HG02885 (cell line): ENCODE results near the gene DENND2D.

Experiments
- ATAC-seq: cut with Tn5 transposase; IDR thresholded peaks from one replicate; pipeline ENCODE4 v1.9.1; 2021; ENCODE audit warnings: mild to moderate bottlenecking; ENCODE audit not compliant: unreplicated experiment, poor library complexity

Gene DENND2D

DNA sequence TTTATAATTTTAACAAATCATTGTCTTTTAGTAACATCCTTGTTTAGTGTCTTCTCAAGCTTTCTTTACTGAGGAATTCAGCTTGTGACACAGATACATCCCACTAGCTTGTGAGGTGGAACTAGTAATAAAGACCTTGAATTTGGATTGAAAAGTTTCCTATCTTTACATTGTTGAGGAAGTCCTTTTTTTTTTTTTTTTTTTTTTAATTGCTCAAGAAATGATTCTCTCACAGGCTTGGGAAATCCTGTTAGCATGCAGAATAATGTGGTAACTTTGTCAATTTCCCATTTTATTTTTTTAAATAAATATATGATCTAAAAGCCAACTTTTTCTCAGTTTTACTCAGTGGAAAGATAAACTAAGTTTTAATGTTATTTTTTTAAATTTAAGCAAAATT, 15.8 kb downstream of the DENND2D start:
- ATAC-seq, result no peak

DNA sequence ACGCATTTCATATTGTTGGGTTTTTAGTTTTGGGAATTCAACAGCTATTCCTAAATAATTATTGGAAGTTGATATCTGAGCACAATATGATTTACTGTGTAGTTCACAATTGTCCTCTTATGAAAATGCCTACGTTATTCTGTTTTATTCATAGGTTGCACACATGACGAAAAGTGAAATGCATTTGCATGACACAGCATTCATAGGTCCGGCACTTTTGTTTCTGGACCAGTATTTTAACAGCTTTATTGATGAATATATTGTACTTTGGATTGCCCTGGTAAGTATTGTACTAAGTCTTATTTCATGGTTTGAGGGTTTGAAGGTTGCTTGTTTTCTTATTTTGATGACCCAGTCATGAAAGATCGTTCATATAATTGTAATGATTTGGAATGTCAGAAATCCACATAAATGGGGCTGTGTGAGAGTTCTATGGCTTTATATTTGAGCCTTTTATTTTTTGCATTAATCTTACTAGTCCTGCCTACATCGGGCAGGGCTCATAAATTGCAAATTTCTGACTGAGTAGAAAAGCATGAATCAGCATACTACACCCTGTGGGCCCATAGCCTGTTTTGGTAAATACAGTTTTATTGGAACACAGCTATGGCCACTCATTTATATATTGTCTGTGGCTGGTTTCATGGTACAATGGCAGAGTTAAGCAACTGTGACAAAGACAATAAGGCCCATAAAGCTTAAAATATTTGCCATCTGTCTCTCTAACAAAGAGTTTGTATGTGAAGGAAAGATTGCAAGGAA, 17.0 kb downstream of the DENND2D start:
- no peak for ATAC-seq

DNA sequence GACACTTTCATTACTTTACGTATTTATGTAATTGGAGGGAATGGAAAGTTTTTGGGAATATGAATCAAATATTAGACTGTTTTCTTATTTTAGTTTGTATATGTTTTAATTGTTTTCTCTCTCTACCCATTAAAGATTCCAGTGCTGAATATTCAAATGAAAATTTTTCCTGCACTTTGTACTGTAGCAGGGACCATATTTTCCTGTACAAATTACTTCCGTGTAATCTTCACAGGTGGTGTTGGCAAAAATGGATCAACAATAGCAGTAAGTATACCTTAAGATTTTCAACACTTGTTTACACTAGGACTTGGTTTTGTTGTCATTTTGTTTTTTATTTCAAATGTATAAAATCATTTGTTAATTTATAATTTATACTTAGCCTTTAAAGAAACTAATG, 18.4 kb downstream of the DENND2D start:
- ATAC-seq, result no peak

DNA sequence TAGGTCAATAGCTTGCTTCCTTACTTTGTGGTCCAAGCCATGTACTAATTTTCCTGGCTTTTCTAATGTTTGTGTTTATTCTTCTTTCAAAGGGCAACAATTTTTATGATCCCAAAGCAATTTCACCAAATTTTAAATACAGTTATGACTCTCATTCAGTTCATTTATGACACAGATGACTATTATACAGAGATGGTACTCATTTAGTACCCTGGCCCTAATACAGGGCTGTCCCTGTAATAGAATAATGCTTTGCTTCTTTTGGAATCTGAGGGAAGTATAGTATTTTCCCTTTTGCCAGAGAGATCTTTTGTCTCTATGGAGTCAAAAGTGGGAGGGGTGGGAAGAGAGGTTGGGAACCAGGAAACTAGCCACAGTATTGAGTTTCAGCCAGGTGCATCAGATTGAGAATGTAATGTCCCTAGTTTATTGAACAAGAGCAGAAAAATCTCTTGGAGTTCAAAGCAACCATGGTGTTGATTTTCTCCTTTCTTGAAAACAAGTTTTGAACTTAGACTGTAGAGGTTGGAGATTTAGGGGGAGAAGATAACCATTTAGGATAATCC, 20.4 kb downstream of the DENND2D start:
- ATAC-seq, result no peak

DNA sequence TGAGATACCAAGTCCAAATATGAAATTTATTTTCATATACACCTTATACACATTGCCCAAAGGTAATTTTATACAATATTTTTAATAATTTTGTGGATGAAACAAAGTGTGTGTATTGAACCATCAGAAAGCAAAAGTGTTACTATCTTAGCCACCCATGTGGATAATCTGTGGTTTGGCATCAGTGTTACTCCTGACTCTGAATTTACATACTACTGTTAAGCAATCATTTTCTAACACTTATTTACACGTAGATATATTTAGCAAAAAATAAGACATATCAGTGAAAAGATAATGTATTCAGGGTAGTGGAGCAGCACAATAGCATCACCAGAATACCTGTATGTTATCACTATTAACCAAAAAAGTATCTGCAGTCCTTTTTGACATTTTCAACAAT, 23.8 kb downstream of the DENND2D start:
- ATAC-seq, result no peak

DNA sequence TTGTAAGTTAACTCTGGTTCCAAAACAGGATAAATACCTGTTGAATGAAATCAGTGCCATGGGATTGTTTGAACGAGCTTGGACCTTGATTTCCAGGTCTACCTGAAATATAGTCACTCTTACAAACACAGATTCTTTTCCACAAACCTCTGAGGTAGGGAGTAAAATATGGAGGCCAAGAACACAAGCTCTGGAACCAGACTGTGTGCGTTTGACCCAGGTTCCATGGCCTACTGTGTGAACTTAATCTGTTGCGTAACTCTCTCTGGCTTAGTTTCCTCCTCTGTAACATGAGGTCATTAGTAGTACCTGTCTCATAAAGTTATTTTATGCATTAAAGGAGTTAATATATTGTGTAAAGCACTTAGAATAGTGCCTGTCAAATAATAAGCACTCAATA, 25.1 kb downstream of the DENND2D start:
- no peak for ATAC-seq

DNA sequence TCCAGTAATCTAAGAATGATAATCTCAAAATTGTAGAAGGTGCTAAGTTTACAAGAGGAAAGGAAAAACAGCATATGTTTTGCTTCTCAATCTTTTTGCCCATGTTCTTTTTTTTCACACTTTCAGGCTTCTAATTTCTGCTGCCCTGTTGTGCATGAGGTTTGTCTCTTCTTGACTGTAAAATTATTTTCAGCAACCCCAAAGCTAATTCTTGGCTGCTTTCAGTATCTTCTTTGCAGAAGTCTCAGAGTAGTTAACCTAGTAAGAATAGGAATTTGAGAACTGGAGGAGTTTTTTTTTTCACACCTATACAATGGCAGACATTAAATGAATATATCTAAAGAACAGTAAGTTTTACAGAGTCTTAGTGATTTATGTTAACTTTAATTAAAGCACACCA, 26.4 kb downstream of the DENND2D start:
- no peak for ATAC-seq

DNA sequence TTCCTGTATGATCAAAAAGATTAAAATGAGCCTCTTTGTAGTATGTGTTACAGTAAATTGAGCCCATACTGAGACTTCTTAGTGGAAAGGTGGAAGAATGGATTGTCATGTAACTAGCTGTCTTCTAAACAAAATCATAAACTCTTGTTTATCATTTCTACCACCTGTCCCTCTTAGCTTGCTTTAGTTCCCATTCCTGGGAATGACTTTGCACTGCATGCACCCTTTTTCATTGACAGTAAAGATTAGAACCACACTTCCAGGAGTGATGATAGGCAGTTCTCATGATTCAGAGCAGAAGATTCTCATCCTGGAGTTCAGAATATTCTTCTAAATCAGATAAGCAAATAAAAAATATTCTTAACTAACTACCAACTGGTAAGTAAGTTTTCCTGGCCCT, 28.0 kb downstream of the DENND2D start:
- no peak for ATAC-seq

DNA sequence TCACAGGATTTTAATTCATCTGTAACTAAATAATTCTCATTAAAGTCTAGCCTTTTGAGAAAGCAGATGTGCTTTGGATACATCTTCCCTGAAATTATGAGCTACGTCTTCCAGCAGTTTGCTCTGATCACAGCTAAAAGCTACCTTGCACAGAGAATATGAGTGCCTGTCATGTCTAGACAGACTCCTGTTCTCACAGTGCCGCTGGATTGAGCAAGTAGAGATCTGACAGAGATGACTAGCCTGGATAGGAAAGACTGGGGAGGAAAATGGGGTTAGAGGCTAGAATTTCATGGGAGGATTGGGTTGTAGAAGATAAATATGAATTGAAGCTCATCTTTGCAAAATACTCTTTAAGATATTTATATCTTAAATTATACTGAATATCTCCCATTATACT, 36.3 kb downstream of the DENND2D start:
- ATAC-seq, result no peak

DNA sequence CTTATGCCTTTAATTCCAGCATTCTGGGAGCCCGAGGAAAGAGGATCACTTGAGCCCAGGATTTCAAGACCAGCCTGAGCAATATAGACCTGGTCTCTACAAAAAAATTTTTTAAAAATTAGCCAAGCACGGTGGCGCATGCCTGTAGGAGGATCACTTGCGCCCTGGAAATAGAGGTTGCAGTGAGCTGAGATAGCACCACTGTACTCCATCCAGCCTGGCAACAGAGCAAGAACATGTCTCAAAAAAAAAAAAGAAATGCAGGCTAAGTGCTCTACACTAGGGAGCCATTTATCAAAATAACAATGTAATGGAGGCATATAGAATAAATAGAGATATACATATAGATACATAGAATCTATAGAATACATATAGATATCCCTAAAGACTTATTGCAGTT, 37.1 kb downstream of the DENND2D start:
- no peak for ATAC-seq

DNA sequence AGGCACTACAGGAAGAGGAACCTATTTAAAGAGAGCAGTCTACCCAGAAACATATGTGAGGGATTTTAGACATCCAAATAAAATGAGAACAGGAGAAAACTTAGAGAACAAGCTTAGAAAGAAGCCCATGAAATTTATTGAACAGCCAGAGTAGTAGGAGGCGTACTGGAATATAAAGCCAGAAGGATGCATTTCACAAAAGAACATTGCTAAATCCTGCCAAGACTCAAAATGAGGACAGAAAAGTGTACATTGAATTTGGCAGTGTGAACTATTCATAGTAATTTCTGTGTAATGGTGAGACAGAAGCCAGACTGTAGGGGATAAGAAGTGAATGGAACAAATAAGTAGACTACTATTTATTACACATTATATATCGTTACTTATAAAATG, 38.0 kb downstream of the DENND2D start:
- ATAC-seq, result no peak

DNA sequence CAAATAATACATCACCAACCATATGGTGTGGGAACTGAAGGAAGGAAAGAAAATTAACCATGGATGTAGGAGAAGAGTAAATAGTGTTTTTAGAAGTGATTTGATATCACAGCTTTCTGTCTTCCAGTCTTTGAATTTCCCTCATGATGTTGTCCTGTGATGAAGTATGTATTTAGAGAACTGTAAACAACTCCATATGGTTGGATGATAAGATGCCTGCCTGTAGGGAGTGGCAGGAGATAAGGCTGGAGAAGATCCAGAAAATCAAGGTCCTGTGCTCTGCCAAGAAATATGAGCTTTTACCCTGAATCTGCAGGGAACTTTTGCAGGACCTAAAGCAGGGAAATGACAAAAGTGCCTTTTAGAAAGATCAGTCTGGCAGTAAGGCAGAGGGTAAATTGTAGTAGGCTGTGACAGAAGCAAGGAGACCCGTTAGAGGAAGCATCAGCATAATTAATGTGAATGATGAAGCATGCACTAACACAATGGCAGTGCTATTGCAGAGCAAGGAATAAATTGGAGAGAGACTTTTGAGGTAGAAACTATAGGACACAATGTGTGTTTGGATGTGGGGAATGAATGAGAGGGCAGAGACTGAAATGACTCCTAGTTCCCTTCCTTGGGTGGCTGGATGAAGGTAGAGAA, 38.5 kb downstream of the DENND2D start:
- ATAC-seq, result no peak

DNA sequence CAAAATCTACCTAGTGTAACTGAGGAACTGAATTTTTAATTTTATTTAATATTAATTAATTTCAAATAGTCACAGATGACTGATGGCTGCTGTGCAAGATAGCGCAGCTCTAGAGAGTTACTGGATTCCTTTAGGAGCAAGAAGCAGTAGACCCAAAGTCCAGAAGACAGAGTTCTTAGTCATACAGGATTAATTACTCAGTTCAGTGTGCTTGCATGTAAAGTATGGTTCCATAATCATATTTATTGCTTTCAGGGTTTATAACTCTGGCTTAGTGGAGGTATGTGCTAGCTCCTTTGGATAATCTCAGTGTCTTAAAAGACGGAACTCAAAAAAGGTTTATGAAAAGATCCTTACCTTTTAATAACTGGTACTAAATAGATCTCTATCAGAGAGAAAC, 43.0 kb downstream of the DENND2D start:
- no peak for ATAC-seq

DNA sequence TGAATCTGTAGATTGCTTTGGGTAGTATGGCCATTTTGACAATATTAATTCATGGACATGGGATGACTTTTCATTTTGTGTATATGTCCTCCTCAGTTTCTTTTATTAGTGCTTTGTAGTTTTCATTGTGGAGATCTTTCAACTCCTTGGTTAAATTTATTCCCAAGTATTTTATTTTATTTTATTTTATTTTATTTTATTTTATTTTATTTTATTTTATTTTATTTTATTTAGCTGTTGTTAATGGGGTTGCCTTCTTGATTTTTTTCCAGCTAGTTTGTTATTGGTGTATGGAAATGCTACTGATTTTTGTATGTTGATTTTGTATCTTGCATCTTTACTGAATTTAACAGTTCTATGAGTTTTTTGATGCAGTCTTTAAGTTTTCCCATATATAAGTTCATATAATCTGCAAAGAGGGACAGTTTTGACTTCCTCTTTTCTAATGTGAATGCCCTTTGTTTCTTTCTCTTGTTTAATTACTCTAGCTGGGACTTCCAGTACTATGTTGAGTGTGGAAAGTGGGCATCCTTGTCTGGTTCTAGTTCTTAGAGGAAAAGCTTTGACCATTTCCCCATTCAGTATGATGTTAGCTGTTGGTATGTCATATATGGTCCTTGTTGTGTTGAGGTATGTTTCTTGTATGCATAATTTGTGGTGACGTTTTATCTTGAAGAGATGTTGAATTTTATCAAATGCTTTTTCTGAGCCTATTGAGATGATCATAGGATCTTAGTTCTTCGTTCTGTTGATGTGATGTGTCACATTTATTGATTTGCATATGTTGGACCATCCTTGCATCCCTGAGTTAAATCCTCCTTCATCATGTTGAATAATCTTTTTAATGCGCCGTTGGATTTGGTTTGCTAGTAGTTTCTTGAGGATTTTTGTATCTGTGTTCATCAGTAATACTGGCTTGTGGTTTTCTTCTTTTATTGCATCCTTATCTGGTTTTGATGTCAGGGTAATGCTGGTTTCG, 46.1 kb downstream of the DENND2D start:
- no peak for ATAC-seq

DNA sequence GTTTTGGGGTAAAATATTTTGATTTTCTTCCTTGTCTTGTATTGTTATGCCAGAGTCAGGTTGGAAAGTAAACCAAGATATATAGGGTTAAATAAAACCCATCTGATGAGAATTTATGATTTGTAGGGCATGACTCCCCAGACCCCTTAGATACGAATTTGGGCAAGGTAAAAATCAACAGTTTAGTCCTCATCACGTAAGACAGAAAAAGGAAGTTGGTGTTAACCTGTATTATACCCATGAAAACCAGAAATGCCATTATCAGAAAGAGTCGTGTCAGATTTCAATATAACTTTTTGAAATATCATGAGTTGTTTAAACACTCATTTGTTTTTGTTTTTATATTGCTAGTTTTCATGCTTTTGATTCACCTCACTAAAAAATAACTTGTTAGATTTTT, 48.6 kb downstream of the DENND2D start:
- ATAC-seq, result no peak

DNA sequence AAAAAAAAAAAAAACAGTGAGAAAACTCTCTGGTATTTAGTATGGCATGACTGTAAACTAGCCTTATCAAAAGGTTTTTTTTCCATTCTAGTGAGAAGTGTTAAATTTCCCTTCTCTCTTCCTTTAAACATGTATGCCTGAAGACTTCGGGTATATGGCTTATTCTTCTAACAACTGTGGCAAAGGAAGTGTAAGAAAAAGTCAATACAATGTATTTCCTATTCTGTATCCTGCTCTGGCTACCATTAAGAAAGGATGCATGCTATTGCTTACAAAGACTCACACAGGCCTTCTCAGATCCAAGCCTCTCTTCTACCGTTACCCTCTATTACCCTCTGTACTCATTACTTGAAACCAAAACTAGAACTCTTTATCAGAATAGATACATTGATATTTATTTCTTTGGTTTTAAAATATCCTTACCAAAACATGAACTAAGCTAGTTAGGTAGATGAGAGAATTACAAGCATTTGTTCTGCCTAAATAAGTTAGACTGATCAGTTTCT, 52.0 kb downstream of the DENND2D start:
- ATAC-seq, result peak; percentile 51

DNA sequence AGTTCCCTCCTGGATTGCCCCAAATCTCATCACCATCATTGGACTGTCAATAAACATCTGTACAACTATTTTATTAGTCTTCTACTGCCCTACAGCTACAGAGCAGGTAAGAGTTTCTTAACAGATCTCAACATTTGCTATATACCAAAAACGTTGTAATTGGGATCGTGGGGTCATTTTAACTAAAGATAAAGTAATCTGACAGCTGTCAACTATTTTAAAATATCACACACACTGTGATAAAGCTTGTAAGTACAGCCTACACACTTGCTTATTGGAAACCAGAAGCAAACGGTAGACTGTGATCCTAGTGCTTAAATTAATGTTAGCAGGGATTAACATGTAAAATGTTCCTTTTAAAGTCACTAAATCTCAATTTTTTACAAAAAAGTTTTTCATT, 52.5 kb downstream of the DENND2D start:
- no peak for ATAC-seq

DNA sequence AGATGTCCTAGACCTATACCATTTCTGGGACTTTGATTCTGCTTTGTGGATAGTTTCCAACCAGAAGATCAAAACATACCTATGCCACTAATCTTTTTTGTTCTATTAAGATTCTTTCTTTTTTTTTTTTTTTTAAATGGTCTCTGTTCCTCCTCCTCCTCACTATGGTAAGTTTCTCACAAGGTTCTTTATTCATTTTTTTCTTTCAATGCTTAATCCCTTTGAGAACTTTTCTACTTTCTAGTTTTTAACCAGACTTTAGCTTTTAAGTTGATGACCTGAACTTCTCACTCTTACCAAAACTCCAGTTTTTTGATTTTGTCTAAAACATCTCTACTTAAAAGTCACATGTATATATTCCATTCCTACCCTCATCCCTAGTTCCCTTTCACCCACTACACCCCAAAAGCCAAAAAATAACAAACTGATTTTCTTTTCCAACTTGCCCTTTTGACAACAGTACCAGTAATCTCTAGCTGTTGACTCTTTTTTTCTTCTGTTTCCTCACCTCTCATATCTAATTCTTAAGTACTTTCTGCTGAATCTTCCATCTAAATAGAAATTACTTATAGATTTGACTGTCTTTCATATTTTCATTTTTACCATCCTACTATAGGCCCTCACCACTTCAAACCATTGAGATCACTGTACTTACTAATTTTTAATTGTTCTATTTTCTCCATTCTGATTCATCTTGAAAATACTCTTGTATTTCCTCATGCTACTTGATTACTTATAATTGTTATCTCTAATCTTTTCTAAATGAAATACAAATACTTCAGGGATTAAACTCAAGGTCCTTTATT, 54.3 kb downstream of the DENND2D start:
- ATAC-seq, result no peak

DNA sequence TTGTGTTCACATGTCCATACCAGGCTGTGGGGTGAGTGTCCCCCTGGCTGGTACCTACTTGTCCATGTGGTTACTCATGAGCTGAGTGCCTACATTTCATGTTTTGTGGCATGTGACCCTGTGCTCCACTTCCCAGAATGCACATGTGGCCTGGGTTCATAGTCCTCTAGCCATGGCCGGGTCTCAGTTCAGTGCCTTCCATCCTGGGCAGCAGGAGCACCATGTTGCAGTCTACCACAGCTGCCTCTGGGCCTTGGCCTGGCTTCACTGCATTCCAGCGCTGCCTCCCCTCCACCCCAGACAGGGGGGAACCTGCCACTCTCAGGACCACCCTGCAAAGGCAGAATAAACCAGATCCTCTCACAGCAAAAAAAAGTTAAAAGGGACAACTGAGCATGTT, 54.9 kb downstream of the DENND2D start:
- no peak for ATAC-seq
